Measurements from ENCODE around the gene GNB2. TPM values are rescaled to one million over a fixed set of nuclear protein-coding genes. Genes with fewer than 3 reads are reported as not detected.
A peak's percentile ranks its signal among the peaks of the same experiment; 100 is the strongest.

Gene GNB2
- total and polyA plus RNA-seq, 2 of the 13 experiments (the other 11 are each of a cell fraction or from before 2014, with no cell fraction given), result 48.3 to 67.1 TPM

GRCh38 chr7:100706672-100707311 is 33.3 kb downstream of the GNB2 start (continued):
- TF ChIP-seq, protein P1, sequence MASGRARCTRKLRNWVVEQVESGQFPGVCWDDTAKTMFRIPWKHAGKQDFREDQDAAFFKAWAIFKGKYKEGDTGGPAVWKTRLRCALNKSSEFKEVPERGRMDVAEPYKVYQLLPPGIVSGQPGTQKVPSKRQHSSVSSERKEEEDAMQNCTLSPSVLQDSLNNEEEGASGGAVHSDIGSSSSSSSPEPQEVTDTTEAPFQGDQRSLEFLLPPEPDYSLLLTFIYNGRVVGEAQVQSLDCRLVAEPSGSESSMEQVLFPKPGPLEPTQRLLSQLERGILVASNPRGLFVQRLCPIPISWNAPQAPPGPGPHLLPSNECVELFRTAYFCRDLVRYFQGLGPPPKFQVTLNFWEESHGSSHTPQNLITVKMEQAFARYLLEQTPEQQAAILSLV (CRISPR knock-in tag; IDR thresholded peaks at IDR 0.05; ENCODE audit: borderline replicate concordance), result peak; percentile 57; the same call in 1 of the 2 replicates
- peak; percentile 87; the same call in 1 of the 2 replicates for TF ChIP-seq ZNF30 (CRISPR knock-in tag; IDR thresholded peaks at IDR 0.05)
- no peak for TF ChIP-seq KAT8 (CRISPR knock-in tag; IDR thresholded peaks at IDR 0.05)
- no peak for TF ChIP-seq ZNF552 (CRISPR knock-in tag; IDR thresholded peaks at IDR 0.05; ENCODE audit: borderline replicate concordance)
- TF ChIP-seq ZNF713 (CRISPR knock-in tag; IDR thresholded peaks at IDR 0.05), result no peak
- TF ChIP-seq IKZF4 (CRISPR knock-in tag; IDR thresholded peaks at IDR 0.05; ENCODE audit: borderline replicate concordance, low read depth, not compliant biosample characterization), result no peak
- TF ChIP-seq ZNF274 (CRISPR knock-in tag; IDR thresholded peaks at IDR 0.05), result no peak
- no peak for TF ChIP-seq ZNF124 (CRISPR knock-in tag; IDR thresholded peaks at IDR 0.05)
- TF ChIP-seq MTF2 (CRISPR knock-in tag; IDR thresholded peaks at IDR 0.05; ENCODE audit: borderline replicate concordance), result no peak
- no peak for TF ChIP-seq ZNF101 (CRISPR knock-in tag; IDR thresholded peaks at IDR 0.05; ENCODE audit: borderline replicate concordance, low read depth)
- TF ChIP-seq ARNT2 (CRISPR knock-in tag; IDR thresholded peaks at IDR 0.05; ENCODE audit: low read depth), result no peak
- TF ChIP-seq ZFX (CRISPR knock-in tag; IDR thresholded peaks at IDR 0.05; ENCODE audit: low read depth), result peak; percentile 68; the same call in 1 of the 2 replicates
- no peak for TF ChIP-seq ZNF512B (CRISPR knock-in tag; IDR thresholded peaks at IDR 0.05; ENCODE audit: borderline replicate concordance)
- TF ChIP-seq NR0B2 (CRISPR knock-in tag; IDR thresholded peaks at IDR 0.05), result no peak
- TF ChIP-seq ZFY (CRISPR knock-in tag; IDR thresholded peaks at IDR 0.05), result peak; percentile 82
- TF ChIP-seq MBNL3 (CRISPR knock-in tag; conservative IDR thresholded peaks at IDR 0.05), result no peak
- TF ChIP-seq, protein P2, sequence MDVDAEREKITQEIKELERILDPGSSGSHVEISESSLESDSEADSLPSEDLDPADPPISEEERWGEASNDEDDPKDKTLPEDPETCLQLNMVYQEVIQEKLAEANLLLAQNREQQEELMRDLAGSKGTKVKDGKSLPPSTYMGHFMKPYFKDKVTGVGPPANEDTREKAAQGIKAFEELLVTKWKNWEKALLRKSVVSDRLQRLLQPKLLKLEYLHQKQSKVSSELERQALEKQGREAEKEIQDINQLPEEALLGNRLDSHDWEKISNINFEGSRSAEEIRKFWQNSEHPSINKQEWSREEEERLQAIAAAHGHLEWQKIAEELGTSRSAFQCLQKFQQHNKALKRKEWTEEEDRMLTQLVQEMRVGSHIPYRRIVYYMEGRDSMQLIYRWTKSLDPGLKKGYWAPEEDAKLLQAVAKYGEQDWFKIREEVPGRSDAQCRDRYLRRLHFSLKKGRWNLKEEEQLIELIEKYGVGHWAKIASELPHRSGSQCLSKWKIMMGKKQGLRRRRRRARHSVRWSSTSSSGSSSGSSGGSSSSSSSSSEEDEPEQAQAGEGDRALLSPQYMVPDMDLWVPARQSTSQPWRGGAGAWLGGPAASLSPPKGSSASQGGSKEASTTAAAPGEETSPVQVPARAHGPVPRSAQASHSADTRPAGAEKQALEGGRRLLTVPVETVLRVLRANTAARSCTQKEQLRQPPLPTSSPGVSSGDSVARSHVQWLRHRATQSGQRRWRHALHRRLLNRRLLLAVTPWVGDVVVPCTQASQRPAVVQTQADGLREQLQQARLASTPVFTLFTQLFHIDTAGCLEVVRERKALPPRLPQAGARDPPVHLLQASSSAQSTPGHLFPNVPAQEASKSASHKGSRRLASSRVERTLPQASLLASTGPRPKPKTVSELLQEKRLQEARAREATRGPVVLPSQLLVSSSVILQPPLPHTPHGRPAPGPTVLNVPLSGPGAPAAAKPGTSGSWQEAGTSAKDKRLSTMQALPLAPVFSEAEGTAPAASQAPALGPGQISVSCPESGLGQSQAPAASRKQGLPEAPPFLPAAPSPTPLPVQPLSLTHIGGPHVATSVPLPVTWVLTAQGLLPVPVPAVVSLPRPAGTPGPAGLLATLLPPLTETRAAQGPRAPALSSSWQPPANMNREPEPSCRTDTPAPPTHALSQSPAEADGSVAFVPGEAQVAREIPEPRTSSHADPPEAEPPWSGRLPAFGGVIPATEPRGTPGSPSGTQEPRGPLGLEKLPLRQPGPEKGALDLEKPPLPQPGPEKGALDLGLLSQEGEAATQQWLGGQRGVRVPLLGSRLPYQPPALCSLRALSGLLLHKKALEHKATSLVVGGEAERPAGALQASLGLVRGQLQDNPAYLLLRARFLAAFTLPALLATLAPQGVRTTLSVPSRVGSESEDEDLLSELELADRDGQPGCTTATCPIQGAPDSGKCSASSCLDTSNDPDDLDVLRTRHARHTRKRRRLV (CRISPR knock-in tag; IDR thresholded peaks at IDR 0.05), result no peak
- TF ChIP-seq ZNF724P (CRISPR knock-in tag; IDR thresholded peaks at IDR 0.05; ENCODE audit: borderline replicate concordance), result no peak
- TF ChIP-seq DMAP1 (CRISPR knock-in tag; IDR thresholded peaks at IDR 0.05), result no peak
- TF ChIP-seq ZSCAN9 (CRISPR knock-in tag; IDR thresholded peaks at IDR 0.05; ENCODE audit: borderline replicate concordance), result no peak
- TF ChIP-seq CBX1 (IDR thresholded peaks at IDR 0.05; ENCODE audit: low read depth), result no peak
- no peak for TF ChIP-seq TEAD3 (CRISPR knock-in tag; optimal IDR thresholded peaks at IDR 0.05; ENCODE audit: borderline replicate concordance)
